HG03159 (cell line): ENCODE data around the gene SPDYE16.
"Not testable (repeated sequence)": the region's sequence is repeated elsewhere in the genome, so short reads cannot be mapped to it uniquely, and the experiment has no call there.

Experiments
- ATAC-seq: cut with Tn5 transposase; IDR thresholded peaks from one replicate; pipeline ENCODE4 v1.9.1; 2021; ENCODE audit warnings: mild to moderate bottlenecking, moderate library complexity; ENCODE audit not compliant: unreplicated experiment

The SPDYE16 gene, protein sequence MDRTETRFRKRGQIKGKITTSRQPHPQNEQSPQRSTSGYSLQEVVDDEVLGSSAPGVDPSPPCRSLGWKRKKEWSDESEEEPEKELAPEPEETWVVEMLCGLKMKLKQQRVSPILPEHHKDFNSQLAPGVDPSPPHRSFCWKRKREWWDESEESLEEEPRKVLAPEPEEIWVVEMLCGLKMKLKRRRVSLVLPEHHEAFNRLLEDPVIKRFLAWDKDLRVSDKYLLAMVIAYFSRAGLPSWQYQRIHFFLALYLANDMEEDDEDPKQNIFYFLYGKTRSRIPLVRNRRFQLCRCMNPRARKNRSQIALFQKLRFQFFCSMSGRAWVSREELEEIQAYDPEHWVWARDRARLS

GRCh38 chr7:76543197-76543596 is at the start of gene SPDYE16:
Gene SPDYE16, minus strand, starts transcription at chr7:76543297. Its CDS starts 1,838 bp downstream, at chr7:76541459.
- ATAC-seq = not testable (repeated sequence)

- ATAC-seq = not testable (repeated sequence)
Observed at GRCh38 chr7:76592694-76593093, 49.6 kb upstream of the SPDYE16 start.

GRCh38 chr7:76591602-76592304 is 48.7 kb upstream of the SPDYE16 start:
- ATAC-seq = peak; percentile 64

DNA sequence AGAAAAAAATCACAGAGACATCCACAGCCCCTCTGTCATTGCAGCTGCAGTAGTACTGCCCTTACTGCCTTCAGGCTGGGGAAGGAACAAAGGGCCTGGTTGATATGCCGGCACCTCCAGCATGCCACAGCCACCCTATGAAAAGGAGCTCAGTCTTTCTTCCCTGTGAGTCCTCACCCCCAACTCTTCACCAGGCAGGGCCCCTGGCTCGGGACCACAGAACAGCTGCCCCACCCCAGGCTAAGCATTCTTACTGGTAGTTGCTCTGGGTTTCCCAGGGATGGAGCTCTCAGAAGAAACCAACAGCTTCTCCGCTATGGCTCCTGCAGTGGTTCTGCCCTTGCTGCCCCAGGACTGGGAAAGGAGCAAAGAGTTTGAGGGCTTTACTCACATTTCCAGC is 47.9 kb upstream of the SPDYE16 start:
- ATAC-seq = not testable (repeated sequence)

GRCh38 chr7:76588586-76588985 is 45.5 kb upstream of the SPDYE16 start:
- not testable (repeated sequence) for ATAC-seq

GRCh38 chr7:76586585-76587315 is 43.7 kb upstream of the SPDYE16 start:
- not testable (repeated sequence) for ATAC-seq

DNA sequence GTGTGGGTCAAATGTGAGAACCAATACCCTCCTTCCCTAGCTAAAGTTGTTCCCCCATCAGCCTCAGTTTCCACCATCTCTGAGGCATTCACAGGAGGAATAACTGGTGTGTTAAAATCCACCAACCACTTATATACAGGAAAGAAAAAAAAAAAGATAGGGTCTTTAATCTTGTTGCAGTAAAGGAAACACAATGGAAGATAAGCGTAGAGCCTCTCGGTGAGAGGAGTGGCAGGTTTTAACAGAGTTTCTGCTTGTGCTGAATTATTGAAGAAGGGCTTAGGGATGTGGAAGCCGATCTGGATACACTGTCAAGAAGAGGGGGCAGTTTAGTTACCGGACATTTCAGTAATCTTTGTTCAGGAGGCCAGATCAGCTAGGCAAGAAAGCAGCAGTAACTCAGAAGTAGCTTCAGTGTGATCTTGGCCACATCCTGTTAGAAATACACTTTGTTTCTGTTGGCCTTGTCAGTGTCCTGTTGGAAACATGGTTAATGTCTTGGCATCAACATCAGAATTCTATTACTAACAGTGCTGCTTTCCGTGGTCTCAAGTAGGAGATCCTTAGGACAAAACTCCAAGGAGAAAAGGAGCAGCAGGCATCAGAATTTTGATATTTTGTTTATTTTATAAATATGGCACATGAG is 40.7 kb upstream of the SPDYE16 start:
- not testable (repeated sequence) for ATAC-seq

- ATAC-seq = not testable (repeated sequence)
Observed at GRCh38 chr7:76582848-76583631, 39.9 kb upstream of the SPDYE16 start.

GRCh38 chr7:76575919-76576655 is 33.0 kb upstream of the SPDYE16 start:
- not testable (repeated sequence) for ATAC-seq

DNA sequence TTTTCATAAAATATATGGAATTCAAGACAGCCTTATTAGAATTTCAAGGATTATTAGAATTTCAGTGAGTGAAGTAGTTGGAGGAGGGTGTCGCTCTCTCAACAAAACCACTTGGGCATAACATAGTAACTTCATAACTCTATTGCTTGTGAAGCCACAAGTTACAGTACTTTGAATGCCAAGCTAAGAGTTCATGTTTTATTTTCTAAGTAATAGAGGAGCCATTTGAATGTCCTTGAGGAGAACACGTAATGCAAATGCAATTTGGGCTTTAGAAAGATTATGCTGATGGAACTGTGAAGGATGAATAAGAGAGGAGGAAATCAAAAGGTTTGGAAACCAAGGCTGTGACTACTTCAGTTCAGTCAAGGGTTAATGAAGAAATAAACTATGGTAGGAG is 32.3 kb upstream of the SPDYE16 start:
- not testable (repeated sequence) for ATAC-seq

GRCh38 chr7:76572296-76572695 is 29.2 kb upstream of the SPDYE16 start:
- ATAC-seq = not testable (repeated sequence)

- not testable (repeated sequence) for ATAC-seq
Observed at GRCh38 chr7:76570324-76570775, 27.3 kb upstream of the SPDYE16 start.

DNA sequence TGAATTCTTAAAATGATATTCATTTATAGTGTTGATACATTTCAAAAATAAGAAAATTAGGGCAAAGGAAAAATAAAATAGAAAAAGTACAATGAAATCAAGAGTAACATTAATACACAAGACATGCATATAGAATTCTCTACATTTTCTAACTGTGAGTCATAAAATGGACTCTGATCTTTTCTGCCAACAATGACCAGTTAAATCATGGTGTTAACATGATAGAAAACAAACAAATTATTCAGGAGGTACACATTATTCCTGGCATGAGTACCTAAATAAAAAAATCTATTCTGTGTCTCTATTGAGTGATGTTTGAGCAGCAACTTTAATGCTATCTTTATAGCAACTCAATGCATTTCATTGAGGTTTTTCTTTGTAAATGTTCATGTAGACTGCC is 25.6 kb upstream of the SPDYE16 start:
- ATAC-seq = not testable (repeated sequence)

- not testable (repeated sequence) for ATAC-seq
Observed at GRCh38 chr7:76567753-76568152, 24.7 kb upstream of the SPDYE16 start.

DNA sequence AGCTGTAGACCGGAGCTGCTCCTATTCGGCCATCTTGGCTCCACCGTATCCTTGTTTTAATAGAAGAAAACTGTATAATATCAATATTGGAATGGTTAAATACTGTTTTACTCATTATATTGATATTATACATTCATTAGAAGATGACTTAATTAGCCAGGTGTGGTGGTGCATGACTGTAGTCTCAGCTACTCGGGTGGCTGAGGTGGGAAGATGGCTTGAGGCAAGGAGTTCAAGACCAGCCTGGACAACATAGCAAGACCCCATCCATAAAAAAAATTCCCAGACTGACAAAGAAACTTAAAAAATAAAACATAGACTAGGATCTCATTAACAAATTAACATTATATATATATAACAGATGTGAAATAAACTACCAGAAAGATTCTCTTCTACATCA is 24.2 kb upstream of the SPDYE16 start:
- not testable (repeated sequence) for ATAC-seq

DNA sequence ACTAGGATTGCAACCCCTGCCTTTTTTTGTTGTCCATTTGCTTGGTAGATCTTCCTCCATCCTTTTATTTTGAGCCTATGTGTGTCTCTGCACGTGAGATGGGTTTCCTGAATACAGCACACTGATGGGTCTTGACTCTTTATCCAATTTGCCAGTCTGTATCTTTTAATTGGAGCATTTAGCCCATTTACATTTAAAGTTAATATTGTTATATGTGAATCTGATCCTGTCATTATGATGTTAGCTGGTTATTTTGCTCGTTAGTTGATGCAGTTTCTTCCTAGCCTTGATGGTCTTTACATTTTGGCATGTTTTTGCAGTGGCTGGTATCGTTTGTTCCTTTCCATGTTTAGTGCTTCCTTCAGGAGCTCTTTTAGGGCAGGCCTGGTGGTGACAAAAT is 21.9 kb upstream of the SPDYE16 start:
- ATAC-seq = not testable (repeated sequence)

- not testable (repeated sequence) for ATAC-seq
Observed at GRCh38 chr7:76561342-76561741, 18.2 kb upstream of the SPDYE16 start.

DNA sequence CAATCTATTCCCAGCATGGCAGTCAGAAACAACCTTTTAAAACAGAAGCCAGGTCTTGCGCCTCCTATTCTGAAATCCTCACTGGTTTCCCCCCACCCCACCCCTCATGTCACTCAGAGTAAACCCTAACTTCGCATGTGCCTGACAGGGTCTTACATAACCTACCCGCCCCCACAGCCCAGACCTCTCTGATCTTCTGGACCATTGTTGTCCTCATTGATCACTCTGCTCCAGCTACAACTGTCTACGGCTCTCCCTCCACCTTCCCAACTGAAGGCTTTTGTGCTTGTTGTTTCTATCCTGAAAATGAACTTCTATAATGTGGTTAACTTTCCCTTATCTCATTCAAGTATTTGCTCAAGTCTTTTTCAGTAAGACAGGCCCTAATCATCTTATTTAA is 17.1 kb upstream of the SPDYE16 start:
- not testable (repeated sequence) for ATAC-seq

- not testable (repeated sequence) for ATAC-seq
Observed at GRCh38 chr7:76559685-76560084, 16.6 kb upstream of the SPDYE16 start.
